AG04449 (cell line): ENCODE results near the gene CCL27.

Source experiments
- CTCF ChIA-PET: fragments of 350-600 bp; formaldehyde crosslinking; extraction: SDS; loops from one replicate; lab custom pipeline; 2021; ENCODE audit warnings: antibody characterized with exemption; lab: Yijun Ruan, JAX
- POLR2A ChIA-PET: fragments of 400-600, 350-600 bp; formaldehyde crosslinking; extraction: SDS; loops from one replicate; lab custom pipeline; 2020; ENCODE audit warnings: antibody characterized with exemption, inconsistent platforms; lab: Yijun Ruan, JAX
- DNase-seq: peaks from one replicate; pipeline ENCODE4 v3.0.0-alpha.2; 2010; ENCODE audit warnings: low read depth, low spot score
- H3K4me3 ChIP-seq: 2 replicates; pipeline ENCODE4 v1.5.1; 2011; ENCODE audit warnings: low read depth, mild to moderate bottlenecking, control low read depth, low read length
- CTCF ChIP-seq: IDR thresholded peaks from one replicate; pipeline ENCODE4 v1.5.1; 2011; ENCODE audit warnings: mild to moderate bottlenecking, moderate library complexity, low read length, control low read depth, inconsistent platforms; ENCODE audit not compliant: insufficient read depth; ENCODE audit errors: missing control alignments

The CCL27 gene

GRCh38 chr9:34656992-34657391, 5.5 kb downstream of the CCL27 start:
- no peak overlapping the region for H3K4me3 ChIP-seq
- TF ChIP-seq CTCF: no peak
- DNase-seq: no peak
- POLR2A ChIA-PET: interaction anchor here (1.0 to 3.0 kb wide), 2 partner anchors 8 to 14 kb away, joined by 3 to 11 read pairs; no protein-coding TSS in a partner anchor
- CTCF ChIA-PET: interaction anchor here (1.9 to 13.8 kb wide), 3 partner anchors 7 to 45 kb away, joined by 7 to 153 read pairs (median 10); partner anchors contain the start of genes CCL27 and GALT

- ChIA-PET POLR2A (interaction anchor here (3.0 kb wide), 1 partner anchor 9 kb away, joined by 11 read pairs; no protein-coding TSS in a partner anchor), CTCF (interaction anchor here (13.8 kb wide), 1 partner anchor 8 kb away, joined by 153 read pairs; the partner anchor contains the start of gene CCL27)
- no peak for DNase-seq
- TF ChIP-seq CTCF: no peak
- H3K4me3 ChIP-seq: no peak overlapping the region
Measured at GRCh38 chr9:34655394-34655793, 7.1 kb downstream of the CCL27 start.

GRCh38 chr9:34654323-34655051, 8.0 kb downstream of the CCL27 start:
- peak overlapping the region; percentile 12; the same call in 1 of the 2 replicates for H3K4me3 ChIP-seq
- ChIA-PET CTCF (interaction anchor here (1.2 to 13.8 kb wide), 2 partner anchors 9 to 47 kb away, joined by 3 to 153 read pairs; partner anchors contain the start of gene CCL27), POLR2A (interaction anchor here (1.3 to 3.0 kb wide), 3 partner anchors 10 to 34 kb away, joined by 5 to 11 read pairs (median 7); partner anchors contain the start of genes DCTN3 and SIGMAR1)
- no peak for DNase-seq
- no peak for TF ChIP-seq CTCF

- POLR2A ChIA-PET: interaction anchor here (1.0 to 3.0 kb wide), 5 partner anchors 7 to 33 kb away, joined by 4 to 11 read pairs (median 7); partner anchors contain the start of genes DCTN3 and SIGMAR1
- DNase-seq: peak; percentile 37
- CTCF ChIA-PET: interaction anchor here (0.6 to 13.8 kb wide), 8 partner anchors 10 to 275 kb away, joined by 3 to 153 read pairs (median 4); partner anchors contain the start of gene CCL27
- peak overlapping the region; percentile 70 for H3K4me3 ChIP-seq
- TF ChIP-seq CTCF: no peak
Measured at GRCh38 chr9:34653151-34654072, 9.0 kb downstream of the CCL27 start.

GRCh38 chr9:34652602-34653000, 9.9 kb downstream of the CCL27 start:
- DNase-seq: no peak
- ChIA-PET CTCF (interaction anchor here (0.6 to 13.8 kb wide), 10 partner anchors 9 to 274 kb away, joined by 3 to 153 read pairs (median 4); partner anchors contain the start of genes CCL27, RPP25L and SIGMAR1), POLR2A (interaction anchor here (1.0 to 2.5 kb wide), 3 partner anchors 8 to 15 kb away, joined by 4 to 8 read pairs (median 5); partner anchors contain the start of gene SIGMAR1)
- peak overlapping the region; percentile 70 for H3K4me3 ChIP-seq
- TF ChIP-seq CTCF: no peak
